Loucy (cell line): ENCODE results near the gene CDH4.

Experiments used
- EZH2phosphoT487 ChIP-seq: fragments of 200-600 bp; IDR thresholded peaks from 2 replicates; pipeline ENCODE4 v1.6.1; 2018; ENCODE audit warnings: antibody characterized with exemption, mild to moderate bottlenecking, moderate library complexity, borderline replicate concordance
- TF ChIP-seq, protein P1 (sequence below): fragments of 200-600 bp; sonication (generic); conservative IDR thresholded peaks from 2 replicates; pipeline ENCODE4 v1.5.1; 2014; ENCODE audit warnings: mild to moderate bottlenecking, antibody characterized with exemption, low read length

- TF ChIP-seq, protein P1, sequence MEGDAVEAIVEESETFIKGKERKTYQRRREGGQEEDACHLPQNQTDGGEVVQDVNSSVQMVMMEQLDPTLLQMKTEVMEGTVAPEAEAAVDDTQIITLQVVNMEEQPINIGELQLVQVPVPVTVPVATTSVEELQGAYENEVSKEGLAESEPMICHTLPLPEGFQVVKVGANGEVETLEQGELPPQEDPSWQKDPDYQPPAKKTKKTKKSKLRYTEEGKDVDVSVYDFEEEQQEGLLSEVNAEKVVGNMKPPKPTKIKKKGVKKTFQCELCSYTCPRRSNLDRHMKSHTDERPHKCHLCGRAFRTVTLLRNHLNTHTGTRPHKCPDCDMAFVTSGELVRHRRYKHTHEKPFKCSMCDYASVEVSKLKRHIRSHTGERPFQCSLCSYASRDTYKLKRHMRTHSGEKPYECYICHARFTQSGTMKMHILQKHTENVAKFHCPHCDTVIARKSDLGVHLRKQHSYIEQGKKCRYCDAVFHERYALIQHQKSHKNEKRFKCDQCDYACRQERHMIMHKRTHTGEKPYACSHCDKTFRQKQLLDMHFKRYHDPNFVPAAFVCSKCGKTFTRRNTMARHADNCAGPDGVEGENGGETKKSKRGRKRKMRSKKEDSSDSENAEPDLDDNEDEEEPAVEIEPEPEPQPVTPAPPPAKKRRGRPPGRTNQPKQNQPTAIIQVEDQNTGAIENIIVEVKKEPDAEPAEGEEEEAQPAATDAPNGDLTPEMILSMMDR = no peak
- TF ChIP-seq EZH2phosphoT487 = no peak
Observed at GRCh38 chr20:61562491-61562890, 310.4 kb downstream of the CDH4 start.
